ENCODE results near the gene ASH1L.
"Not testable (repeated sequence)": the region's sequence is repeated elsewhere in the genome, so short reads cannot be mapped to it uniquely, and the experiment has no call there.

DNA sequence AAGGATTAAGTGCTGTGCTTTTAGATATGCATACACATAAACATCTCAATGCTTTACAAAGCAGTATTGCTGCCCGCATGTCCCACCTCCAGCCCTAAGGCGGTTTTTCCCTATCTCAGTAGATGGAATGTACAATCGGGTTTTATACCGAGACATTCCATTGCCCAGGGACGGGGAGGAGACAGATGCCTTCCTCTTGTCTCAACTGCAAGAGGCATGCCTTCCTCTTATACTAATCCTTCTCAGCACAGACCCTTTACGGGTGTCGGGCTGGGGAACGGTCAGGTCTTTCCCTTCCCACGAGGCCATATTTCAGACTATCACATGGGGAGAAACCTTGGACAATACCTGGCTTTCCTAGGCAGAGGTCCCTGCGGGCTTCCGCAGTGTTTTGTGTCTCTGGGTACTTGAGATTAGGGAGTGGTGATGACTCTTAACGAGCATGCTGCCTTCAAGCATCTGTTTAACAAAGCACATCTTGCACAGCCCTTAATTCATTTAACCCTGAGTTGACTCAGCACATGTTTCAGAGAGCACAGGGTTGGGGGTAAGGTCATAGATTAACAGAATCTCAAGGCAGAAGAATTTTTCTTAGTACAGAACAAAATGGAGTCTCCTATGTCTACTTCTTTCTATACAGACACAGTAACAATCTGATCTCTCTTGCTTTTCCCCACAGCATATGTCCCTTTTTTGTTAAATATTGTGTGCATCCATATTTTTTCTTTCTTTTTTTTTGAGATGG lies 37.4 kb upstream of the ASH1L start:
- not testable (repeated sequence) for TF ChIP-seq POLR2A (IDR thresholded peaks at IDR 0.05)
- TF ChIP-seq, protein P1, sequence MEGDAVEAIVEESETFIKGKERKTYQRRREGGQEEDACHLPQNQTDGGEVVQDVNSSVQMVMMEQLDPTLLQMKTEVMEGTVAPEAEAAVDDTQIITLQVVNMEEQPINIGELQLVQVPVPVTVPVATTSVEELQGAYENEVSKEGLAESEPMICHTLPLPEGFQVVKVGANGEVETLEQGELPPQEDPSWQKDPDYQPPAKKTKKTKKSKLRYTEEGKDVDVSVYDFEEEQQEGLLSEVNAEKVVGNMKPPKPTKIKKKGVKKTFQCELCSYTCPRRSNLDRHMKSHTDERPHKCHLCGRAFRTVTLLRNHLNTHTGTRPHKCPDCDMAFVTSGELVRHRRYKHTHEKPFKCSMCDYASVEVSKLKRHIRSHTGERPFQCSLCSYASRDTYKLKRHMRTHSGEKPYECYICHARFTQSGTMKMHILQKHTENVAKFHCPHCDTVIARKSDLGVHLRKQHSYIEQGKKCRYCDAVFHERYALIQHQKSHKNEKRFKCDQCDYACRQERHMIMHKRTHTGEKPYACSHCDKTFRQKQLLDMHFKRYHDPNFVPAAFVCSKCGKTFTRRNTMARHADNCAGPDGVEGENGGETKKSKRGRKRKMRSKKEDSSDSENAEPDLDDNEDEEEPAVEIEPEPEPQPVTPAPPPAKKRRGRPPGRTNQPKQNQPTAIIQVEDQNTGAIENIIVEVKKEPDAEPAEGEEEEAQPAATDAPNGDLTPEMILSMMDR (IDR thresholded peaks at IDR 0.05 in 4 of 5, conservative IDR thresholded peaks at IDR 0.05 in 1 of 5) = not testable (repeated sequence)
